ENCODE measurements around the gene TAS2R1.

Gene TAS2R1

DNA sequence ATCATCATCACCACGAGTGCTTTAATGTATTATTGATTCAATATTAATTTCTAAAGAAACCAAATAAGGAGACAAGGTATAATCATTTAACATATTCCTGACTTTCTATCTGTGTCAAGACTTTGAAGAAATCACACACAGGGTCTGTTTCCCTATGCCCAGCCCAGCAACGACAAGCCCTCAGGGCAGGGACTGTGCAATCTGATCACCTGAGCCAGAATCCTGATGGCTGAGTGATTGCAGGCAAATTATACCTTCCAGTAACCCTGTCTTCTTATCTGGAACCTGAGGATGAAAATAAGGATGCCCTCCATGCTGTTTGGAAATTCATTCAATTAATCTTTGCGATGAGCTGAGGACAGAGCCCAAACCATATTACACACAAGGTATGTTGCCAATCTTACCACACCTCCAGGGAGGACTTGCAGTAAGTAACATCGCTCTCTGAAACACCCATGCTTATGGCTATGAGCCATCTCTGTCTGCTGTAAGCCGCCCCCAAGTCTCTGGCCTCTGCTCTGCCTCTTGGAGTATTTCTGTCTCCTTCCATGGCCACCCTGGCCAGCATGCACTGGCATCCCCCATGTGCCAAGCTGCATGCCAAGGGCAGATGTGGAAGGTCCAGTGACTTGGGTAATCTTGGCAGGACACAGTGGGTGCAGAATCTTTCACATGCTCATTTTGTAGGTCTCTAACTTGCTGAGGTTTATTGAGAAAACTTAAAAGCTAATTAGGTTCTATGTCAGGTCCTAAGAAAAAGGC, 10.6 kb downstream of the TAS2R1 start:
- TF ChIP-seq CTCF (IDR thresholded peaks at IDR 0.05; ENCODE audit: control insufficient read depth, extremely low read depth, insufficient read depth), result no peak

DNA sequence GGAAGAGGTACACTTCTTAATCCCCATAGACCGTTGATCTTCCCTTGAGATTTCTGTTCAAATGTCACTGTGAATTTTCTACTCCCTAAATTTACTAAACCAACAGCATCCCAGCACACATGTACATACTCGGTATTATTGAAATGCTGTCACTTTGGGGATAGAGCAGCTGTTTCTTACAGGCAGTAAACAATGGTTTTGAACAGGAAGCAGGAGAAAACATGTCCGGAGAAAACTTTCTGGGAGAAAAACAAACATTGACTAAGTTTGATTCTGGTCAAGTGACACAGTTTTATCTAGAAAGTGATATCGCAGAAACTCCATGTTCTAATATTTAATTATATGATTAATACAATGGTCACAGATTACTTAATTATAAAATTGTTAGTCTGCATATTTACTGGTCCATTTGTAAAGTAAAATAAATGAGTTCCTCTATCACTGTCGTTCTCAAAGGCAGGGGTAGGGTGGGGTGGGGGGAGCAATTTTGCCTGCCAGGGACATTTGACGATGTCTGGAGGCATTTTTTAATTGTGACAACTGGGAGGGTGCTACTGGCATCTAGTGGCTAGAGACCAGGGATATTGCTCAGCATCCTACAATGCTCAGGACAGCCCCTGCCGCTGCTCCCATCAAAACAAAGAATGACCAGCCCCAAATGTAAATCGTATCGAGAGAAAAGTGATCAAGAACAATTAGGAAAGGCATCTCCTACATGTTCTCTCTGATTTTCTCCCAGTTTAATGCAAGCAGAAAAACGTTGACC, 12.2 kb downstream of the TAS2R1 start:
- TF ChIP-seq CTCF (IDR thresholded peaks at IDR 0.05; ENCODE audit: control insufficient read depth, extremely low read depth, insufficient read depth), result peak; percentile 38; the same call in 1 of the 2 replicates

More for the DNA sequence above, 10.6 kb downstream of the TAS2R1 start:
- no peak overlapping the region for H3K4me3 ChIP-seq (ENCODE audit: low read depth, low read length)
- no peak for DNase-seq (ENCODE audit: low read depth)

GRCh38 chr5:9617221-9617620, 12.9 kb downstream of the TAS2R1 start:
- no peak overlapping the region for H3K4me3 ChIP-seq (ENCODE audit: low read depth, low read length)
- TF ChIP-seq CTCF (IDR thresholded peaks at IDR 0.05; ENCODE audit: control insufficient read depth, extremely low read depth, insufficient read depth), result peak; percentile 9; the same call in 1 of the 2 replicates
- DNase-seq (ENCODE audit: low read depth), result no peak

More for the DNA sequence above, 12.2 kb downstream of the TAS2R1 start:
- no peak for DNase-seq (ENCODE audit: low read depth)
- H3K4me3 ChIP-seq (ENCODE audit: low read depth, low read length), result no peak overlapping the region

GRCh38 chr5:9615331-9615730, 14.8 kb downstream of the TAS2R1 start:
- TF ChIP-seq CTCF (IDR thresholded peaks at IDR 0.05; ENCODE audit: control insufficient read depth, extremely low read depth, insufficient read depth), result no peak
- no peak overlapping the region for H3K4me3 ChIP-seq (ENCODE audit: low read depth, low read length)
- no peak for DNase-seq (ENCODE audit: low read depth)

DNA sequence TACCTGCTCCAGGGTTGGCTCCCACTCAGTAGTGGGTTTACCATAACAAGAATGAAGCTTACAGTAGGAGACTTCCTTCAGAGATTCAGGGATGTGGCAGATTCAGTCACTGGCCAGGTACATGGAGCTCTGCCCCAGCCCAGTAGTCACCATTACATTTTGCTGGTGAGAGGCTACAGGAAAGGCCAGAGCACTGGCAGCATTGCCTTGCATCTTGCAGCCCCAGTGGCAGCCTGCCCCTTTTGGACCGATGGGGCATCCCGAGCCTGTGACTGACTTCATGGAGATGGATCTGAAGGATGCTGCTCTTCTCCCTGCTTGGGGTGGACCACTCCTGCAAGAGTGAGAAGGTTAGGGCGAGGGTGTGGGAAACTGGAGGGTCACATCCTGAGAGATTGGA, 16.8 kb downstream of the TAS2R1 start:
- TF ChIP-seq CTCF (IDR thresholded peaks at IDR 0.05; ENCODE audit: control insufficient read depth, extremely low read depth, insufficient read depth), result no peak
- no peak overlapping the region for H3K4me3 ChIP-seq (ENCODE audit: low read depth, low read length)
- DNase-seq (ENCODE audit: low read depth), result no peak

- DNase-seq (ENCODE audit: low read depth), result no peak
- H3K4me3 ChIP-seq (ENCODE audit: low read depth, low read length), result no peak overlapping the region
- no peak for TF ChIP-seq CTCF (IDR thresholded peaks at IDR 0.05; ENCODE audit: control insufficient read depth, extremely low read depth, insufficient read depth)
Observed at GRCh38 chr5:9610969-9611368, 19.2 kb downstream of the TAS2R1 start.

All from LNCaP clone FGC (cell line).